K562 (cell line): ENCODE measurements around the gene PPT2. TPM values are rescaled to one million over a fixed set of nuclear protein-coding genes. Genes with fewer than 3 reads are reported as not detected.

ENCODE experiments used
- DMBX1 ChIP-seq: fragments of 250-450 bp; sonication (Bioruptor Pico); IDR thresholded peaks from 2 replicates; pipeline ENCODE4 v1.8.0; 2022; ENCODE audit warnings: inconsistent platforms, mild to moderate bottlenecking, moderate library complexity, borderline replicate concordance
- FOXO4 ChIP-seq: fragments of 450-650 bp; formaldehyde crosslinking; IDR thresholded peaks from 2 replicates; pipeline ENCODE4 v1.4.0; 2020; ENCODE audit warnings: mild to moderate bottlenecking, moderate library complexity
- HLTF ChIP-seq: fragments of 450-650 bp; IDR thresholded peaks from 2 replicates; pipeline ENCODE4 v1.6.1; 2016
- KHSRP ChIP-seq: fragments of 450-650 bp; IDR thresholded peaks from 2 replicates; pipeline ENCODE4 v1.6.1; 2017
- LARP7 ChIP-seq: fragments of 450-650 bp; IDR thresholded peaks from 2 replicates; pipeline ENCODE4 v1.6.1; 2016
- LEF1 ChIP-seq: fragments of 450-650 bp; IDR thresholded peaks from 2 replicates; pipeline ENCODE4 v1.6.1; 2016; ENCODE audit warnings: mild to moderate bottlenecking
- NR4A1 ChIP-seq, 2 experiments: fragments of 250-450 bp in 1 of 2; fragments of 450-650 bp in 1 of 2; sonication (Bioruptor Pico) in 1 of 2; IDR thresholded peaks; 2 replicates each; pipeline versions ENCODE4 v1.4.0 to v1.6.1; 2016 to 2020; ENCODE audit warnings: mild to moderate bottlenecking in 2 of 2, missing compliant biosample characterization in 1 of 2, missing genetic modification characterization in 1 of 2, moderate library complexity in 1 of 2
- SNIP1 ChIP-seq: fragments of 450-650 bp; IDR thresholded peaks from 2 replicates; pipeline ENCODE4 v1.7.1; 2017; ENCODE audit warnings: low read depth, mild to moderate bottlenecking
- TCF3 ChIP-seq: sonication (generic); formaldehyde crosslinking; IDR thresholded peaks from 2 replicates; pipeline ENCODE4 v1.4.0; 2020; ENCODE audit warnings: mild to moderate bottlenecking, missing genetic modification reagents
- TCF7 ChIP-seq: sonication (generic); IDR thresholded peaks from 2 replicates; pipeline ENCODE4 v1.6.1; 2016; ENCODE audit warnings: antibody characterized with exemption, borderline replicate concordance
- TFE3 ChIP-seq: fragments of 450-650 bp; formaldehyde crosslinking; IDR thresholded peaks from 2 replicates; pipeline ENCODE4 v1.4.0; 2020; ENCODE audit warnings: mild to moderate bottlenecking, mixed read lengths
- ZMIZ1 ChIP-seq, 2 experiments: fragments of 150-350 bp in 1 of 2; IDR thresholded peaks; 2 replicates each; pipeline ENCODE4 v1.6.1; 2012 to 2016; ENCODE audit warnings: low read depth in 2 of 2, low read length in 2 of 2, mild to moderate bottlenecking in 1 of 2, moderate library complexity in 1 of 2
- ZNF407 ChIP-seq: fragments of 450-650 bp; IDR thresholded peaks from 2 replicates; pipeline ENCODE4 v1.6.1; 2016; ENCODE audit warnings: low read depth
- polyA plus RNA-seq, 8 experiments: library from polyadenylated mRNA; depleted of rRNA in 4 of 8; stranded (reverse) in 5 of 8; unstranded in 3 of 8; fragments of >200 nt; fragmentation: Nextera tagmentation in 2 of 8; fragmentation: Illumina TruSeq in 1 of 8; extraction: Ambion mirVana in 2 of 8; extraction: Trizol in 1 of 8; gene quantifications; 2 replicates each; pipeline versions ENCODE4 v1.2.1 to v1.2.3, GENCODE V29; 2011 to 2014; ENCODE audit warnings: inconsistent platforms in 1 of 8, missing spikeins in 1 of 8
- total RNA-seq, 7 experiments: library from RNA; depleted of rRNA in 6 of 7; stranded (reverse); fragments of >200 nt in 6 of 7; fragmentation: Illumina TruSeq in 2 of 7; extraction: Trizol in 2 of 7; gene quantifications; 2 replicates each; pipeline versions ENCODE4 v1.2.1 to v1.2.3, GENCODE V29; 2011 to 2021; ENCODE audit warnings: low replicate concordance in 1 of 7

The PPT2 gene
- total and polyA plus RNA-seq, 9 of the 15 experiments (the other 6 are each of a cell fraction or from before 2014, with no cell fraction given) = 27.4 to 98.8 (median 69.9) TPM

GRCh38 chr6:32131439-32131948 lies 22.4 kb upstream of the PPT2 start (continued):
- peak; percentile 50; the same call in 1 of the 2 replicates for TF ChIP-seq ZNF407
- TF ChIP-seq KHSRP = peak; percentile 93
- TF ChIP-seq LEF1 = peak; percentile 95
- TF ChIP-seq TCF7 = peak; percentile 81; the same call in 1 of the 2 replicates
- peak; percentile 34; the same call in 1 of the 2 replicates for TF ChIP-seq LARP7
- TF ChIP-seq DMBX1 (CRISPR knock-in tag) = peak; percentile 94
- 0 out of 2 replicates have a peak, but pooled peaks have one; percentile 8 for TF ChIP-seq SNIP1
- TF ChIP-seq NR4A1 (CRISPR knock-in tag; IDR thresholded peaks at IDR 0.05) = 0 out of 2 replicates have a peak, but pooled peaks have one; percentile 82
- peak; percentile 83; the same call in 1 of the 2 replicates for TF ChIP-seq NR4A1 (tag; IDR thresholded peaks at IDR 0.05)
- peak in 1 of 2 experiments; percentile 97; a peak in 2 of 4 replicates for TF ChIP-seq ZMIZ1 (IDR thresholded peaks at IDR 0.05; ENCODE audit: low read depth in 2 of 2, low read length in 2 of 2)
- TF ChIP-seq TFE3 (CRISPR knock-in tag) = no peak
- TF ChIP-seq HLTF = peak; percentile 97
- TF ChIP-seq TCF3 (CRISPR knock-in tag) = peak; percentile 100
- 0 out of 2 replicates have a peak, but pooled peaks have one; percentile 50 for TF ChIP-seq FOXO4
